Measurements from ENCODE around the gene EHD1. TPM values are rescaled to one million over a fixed set of nuclear protein-coding genes. Genes with fewer than 3 reads are reported as not detected.

The EHD1 gene
- polyA plus RNA-seq, 10 donors = 64.4 to 115 (median 92.9) TPM

DNA sequence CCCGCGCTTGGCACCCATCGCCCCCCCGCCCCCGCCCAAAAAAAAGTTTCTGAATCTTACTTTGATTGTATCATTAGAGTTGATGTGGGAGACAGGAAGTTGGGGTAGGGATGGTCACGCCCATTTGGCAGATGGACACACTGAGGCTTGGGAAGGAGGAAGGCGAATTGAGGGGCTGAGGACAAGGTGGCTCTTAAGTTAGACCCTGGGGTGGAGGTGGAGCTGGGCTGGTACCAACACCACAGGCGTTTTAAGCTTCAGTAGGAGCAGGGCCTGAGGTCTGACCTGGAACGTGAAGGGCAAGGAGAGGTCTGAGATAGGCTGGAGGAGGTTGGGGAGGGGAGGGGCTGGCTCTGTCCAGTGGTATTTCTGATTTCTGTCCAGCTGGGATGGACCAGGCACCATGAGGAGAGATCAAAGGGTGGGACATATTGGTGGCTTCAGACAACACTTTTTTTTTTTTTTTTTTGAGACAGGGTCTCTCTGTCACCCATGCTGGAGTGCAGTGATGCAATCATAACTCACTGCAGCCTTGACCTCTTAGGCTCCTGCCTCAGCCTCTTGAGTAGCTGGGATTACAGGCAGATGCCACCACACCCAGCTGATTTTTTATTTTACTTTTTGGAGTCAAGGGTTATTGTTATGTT lies 33.2 kb downstream of the EHD1 start:
- DNase-seq = no peak

GRCh38 chr11:64844330-64845128 lies 33.9 kb downstream of the EHD1 start, which contains the start of gene CDC42BPG:
TSS of gene CDC42BPG (minus strand) at chr11:64844653. CDS start at chr11:64844569, 84 bp downstream.
- DNase-seq = peak in 2 of 3 donors; percentile 65 to 86

- no peak for DNase-seq
These were observed 34.6 kb downstream of the EHD1 start for GRCh38 chr11:64843686-64844329.

- no peak for DNase-seq
These were observed 35.4 kb downstream of the EHD1 start for GRCh38 chr11:64842851-64843685.

GRCh38 chr11:64842366-64842759 lies 36.1 kb downstream of the EHD1 start:
- DNase-seq = no peak

DNA sequence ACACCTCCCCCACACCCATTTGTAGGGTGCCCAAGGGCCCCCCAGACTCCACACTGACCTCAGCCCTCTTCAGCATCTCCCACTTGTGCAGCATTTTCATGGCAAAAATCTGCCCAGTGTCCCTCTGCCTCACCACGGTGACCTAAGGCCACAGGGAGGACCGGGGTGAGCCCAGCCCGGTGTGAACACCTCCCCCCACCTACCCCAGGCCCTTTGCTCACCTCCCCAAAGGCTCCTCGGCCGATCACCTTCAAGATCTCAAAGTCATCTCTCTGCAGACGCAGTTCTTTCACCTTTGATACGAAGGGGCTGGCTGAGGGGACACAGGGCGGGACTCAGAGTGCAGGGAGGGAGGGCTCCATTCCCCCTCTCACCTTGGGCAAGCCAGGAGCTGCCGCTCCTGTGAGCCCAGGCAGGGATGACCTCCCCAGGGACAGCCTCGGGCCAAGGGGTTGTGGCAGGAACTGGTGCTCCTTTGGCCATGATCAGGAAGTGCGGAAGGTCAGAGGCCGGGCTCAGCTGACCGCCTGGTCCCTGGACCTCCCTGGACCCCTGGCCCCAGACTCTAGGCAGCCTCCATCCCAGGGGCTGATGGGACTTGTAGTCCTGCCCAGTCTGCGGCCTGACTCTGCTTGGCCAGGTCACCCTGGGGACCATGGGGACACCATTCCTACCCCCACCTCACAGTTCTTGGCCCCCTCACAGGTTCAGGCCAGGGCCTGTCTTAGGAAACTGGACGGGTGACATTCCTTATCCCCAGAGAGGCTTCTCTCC lies 36.6 kb downstream of the EHD1 start:
- no peak for DNase-seq

DNA sequence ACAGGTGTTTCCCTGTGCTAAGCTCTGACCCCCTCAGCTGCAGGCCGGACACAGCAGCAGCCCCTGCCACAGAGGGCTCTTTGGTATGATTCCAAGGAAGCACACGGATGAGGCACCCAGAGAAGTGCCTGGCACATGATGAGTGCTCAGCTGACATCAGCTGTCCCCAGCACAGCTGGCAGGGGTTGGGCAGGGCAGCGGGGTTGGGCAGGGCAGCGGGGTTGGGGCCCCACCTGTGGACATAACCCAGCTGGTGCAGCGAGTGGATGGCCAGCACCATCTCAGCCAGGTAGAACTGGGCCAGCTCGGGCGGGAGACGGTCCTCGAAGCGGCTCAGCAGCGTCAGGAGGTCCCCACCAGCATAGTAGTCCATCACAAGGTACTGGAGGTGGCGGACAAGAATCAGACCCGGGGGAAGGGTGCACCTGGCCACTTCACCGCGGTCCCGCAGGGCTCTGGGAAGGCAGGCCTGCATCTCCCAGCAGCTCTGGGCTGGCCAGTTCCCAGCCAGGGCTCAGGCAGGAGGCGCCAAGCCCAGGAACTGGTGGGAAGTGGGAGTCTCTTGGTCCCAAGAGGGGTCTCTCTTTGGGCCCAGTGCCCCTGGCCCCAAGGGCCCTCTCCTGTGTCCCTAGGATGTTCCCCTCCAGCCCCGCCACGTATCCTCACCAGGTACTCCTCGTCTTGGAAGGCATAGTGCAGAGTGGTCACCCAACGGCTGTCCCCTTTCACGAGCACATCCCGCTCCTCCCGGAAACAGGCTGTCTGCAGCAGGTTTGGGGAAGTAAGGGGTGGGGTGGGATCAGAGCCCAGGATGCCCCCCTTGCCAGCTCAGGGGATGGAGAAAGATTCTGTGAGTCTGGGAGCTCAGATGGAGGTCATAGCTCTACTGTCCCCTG lies 38.3 kb downstream of the EHD1 start:
- no peak for DNase-seq

GRCh38 chr11:64839335-64839734 lies 39.1 kb downstream of the EHD1 start:
- no peak for DNase-seq

DNA sequence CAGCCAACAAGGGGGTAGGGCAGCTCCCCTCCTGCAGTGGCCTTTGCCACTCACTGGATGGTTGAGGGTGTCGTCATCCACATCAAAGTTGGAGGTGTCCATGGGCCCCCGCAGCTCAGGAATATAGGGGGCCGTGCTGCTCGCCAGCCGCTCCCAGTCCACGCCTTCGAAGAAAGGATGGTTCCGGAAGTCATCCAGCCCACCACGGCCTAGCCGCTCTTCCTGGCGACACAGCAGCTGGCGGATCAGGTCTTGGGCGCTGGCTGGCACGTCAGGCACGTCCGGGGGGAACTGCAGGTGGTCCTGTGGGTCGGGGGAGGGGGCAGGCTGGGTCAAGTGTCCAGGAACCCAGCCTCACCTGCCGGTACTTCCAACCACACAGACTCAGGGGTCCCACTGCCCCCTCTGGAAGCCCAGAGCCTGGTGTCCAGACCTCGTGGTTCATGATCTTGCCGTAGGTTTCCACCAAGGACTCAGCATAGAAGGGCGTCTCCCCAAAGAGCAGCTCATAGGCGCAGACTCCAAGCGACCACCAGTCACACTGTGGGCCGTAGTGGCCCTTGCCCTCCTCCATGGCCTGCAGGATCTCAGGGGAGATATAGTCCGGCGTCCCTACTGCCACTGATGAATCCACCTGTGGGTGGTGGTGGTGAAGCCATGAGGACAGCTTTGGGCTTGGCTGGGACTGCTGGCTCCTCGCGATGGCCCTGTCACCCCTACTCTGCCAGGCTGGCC lies 39.7 kb downstream of the EHD1 start:
- DNase-seq = no peak

- no peak for DNase-seq
These were observed 40.5 kb downstream of the EHD1 start for GRCh38 chr11:64837887-64838351.

- no peak for DNase-seq
These were observed 41.9 kb downstream of the EHD1 start for GRCh38 chr11:64836448-64837072.

DNA sequence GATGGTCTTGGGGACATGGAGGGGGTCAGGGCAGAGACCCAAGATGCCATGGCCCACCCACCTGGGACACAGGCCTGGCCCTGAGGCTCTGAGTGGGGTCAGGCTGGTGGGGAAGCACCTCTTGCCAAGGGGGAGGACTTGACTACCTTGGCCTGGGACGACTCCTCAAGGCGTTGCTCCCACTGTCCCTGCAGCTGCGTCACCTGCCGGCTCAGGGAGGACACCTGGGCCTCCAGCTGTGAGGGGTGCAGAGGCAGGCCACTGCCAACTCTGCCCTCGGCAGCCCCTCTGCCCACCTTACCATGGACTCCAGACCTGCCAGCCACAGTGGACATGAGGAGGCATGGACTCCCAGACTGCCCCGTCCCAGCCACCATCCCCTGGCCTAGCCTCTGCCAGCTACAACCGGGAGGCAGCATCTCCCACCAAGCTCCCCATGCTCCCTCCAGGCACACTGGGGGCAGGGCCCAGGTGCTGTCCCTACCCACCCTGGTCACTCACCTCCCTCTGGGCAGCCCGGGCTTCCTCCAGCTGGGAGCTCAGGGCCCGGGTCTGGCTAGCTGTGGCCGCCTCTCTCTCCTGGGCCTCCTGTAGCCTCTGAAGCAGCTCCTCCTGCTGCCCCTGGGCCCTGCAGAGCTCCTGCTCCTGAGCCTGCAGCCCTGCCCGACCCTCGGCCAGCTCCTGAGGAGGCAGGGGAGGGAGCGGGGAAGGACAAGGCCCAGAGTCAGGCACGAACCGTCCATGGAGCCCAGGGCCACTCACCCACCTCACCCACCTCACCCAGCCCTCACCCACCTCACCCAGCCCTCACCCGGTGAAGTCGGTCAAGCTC lies 42.6 kb downstream of the EHD1 start:
- no peak for DNase-seq

DNA sequence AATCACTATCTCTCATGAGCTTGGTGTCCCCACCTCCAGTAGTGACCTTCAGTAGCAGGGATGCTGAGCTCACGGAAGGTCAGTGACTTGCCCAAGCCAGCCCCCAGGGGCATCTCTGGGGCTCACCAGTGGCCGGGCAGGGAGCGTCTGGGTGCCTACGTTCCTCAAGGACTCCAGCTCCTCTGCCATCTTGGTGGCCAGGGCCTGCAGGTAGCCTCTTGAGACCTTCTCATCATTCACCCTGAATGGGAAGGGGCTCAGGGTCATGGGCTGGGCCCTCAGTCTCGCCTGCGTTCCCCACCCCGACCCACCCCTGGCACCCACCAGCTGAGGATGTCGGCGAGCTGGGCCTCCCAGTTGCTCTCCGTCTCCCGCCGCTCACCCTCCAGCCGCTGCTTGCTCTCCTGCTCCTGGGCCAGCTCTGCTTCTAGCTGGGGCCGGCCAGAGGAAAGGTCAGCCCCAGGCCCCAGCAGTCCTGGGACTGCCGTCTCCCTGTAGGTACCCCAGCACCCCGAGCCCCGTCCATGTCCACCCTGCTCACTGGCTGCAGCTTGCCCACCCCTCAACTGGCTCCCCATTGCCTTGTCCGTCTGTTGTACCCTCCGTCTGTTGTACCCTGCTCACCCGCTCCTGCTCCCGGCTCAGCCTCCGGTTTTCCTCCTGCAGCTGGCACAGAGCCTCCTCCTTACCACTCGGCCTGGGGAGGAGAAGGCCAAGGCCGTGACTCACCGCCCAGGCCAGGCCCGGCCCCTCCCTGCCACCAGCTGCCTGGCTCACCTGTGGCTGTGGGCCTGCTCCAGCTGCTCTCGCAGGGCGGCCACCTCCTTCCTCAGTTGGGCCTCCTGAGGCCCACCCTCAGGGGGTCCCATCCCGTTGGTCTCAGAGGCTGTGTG lies 43.5 kb downstream of the EHD1 start:
- DNase-seq = no peak

- DNase-seq = no peak
These were observed 44.2 kb downstream of the EHD1 start for GRCh38 chr11:64834031-64834722.

DNA sequence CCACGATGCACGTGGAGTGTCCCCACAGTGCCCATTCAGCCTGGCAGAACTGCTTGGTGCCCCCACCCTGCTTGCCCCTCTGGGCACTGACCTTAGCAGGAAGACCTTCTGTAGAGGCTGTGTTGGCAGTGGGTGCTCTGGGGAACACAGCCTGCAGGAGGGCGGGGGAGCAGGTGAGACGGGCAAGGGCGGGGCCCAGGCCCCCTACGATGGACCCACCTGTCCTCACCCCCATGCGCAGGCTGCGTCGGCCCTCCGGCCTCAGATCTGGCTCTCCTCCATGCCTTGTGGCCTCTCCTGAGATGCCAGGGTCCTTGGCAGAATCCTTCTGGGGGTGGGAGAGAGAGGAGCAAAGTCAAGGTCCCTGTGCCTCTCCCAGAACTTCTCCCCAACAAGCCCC lies 44.9 kb downstream of the EHD1 start:
- DNase-seq = no peak

DNA sequence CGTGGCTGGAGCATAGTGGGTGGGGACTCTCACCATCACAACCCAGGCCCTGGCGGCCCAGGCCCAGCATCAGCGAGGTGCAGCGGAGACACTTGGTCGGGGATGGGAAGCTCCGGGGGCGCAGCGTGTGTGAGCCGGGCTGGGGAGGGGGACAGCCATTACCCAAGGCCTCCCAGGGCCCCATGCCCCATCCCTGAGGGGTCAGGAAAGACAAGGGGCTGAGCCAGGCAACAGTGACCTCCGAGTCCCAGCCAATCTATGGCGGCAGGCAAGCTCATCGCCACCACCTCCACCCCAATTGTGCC lies 45.3 kb downstream of the EHD1 start:
- no peak for DNase-seq
